HG03045 (cell line): ENCODE measurements around the gene GALNT6.

ENCODE experiments used
- ATAC-seq: cut with Tn5 transposase; IDR thresholded peaks from one replicate; pipeline ENCODE4 v1.9.1; 2021; ENCODE audit warnings: mild to moderate bottlenecking, moderate library complexity; ENCODE audit not compliant: unreplicated experiment

Gene GALNT6

GRCh38 chr12:51382173-51382572 lies 9.0 kb downstream of the GALNT6 start:
- ATAC-seq: no peak

GRCh38 chr12:51381226-51382079 lies 9.8 kb downstream of the GALNT6 start:
- ATAC-seq: no peak

GRCh38 chr12:51379571-51379970 lies 11.6 kb downstream of the GALNT6 start:
- no peak for ATAC-seq

- ATAC-seq: no peak
These were observed 12.5 kb downstream of the GALNT6 start for GRCh38 chr12:51378749-51379148.

GRCh38 chr12:51377099-51377984 lies 13.9 kb downstream of the GALNT6 start:
- ATAC-seq: no peak

GRCh38 chr12:51374856-51375255 lies 16.4 kb downstream of the GALNT6 start:
- ATAC-seq: no peak

GRCh38 chr12:51374361-51374760 lies 16.8 kb downstream of the GALNT6 start:
- ATAC-seq: no peak

GRCh38 chr12:51373187-51373586 lies 18.0 kb downstream of the GALNT6 start:
- ATAC-seq: no peak

GRCh38 chr12:51372021-51372420 lies 19.2 kb downstream of the GALNT6 start:
- ATAC-seq: no peak

- ATAC-seq: no peak
These were observed 19.8 kb downstream of the GALNT6 start for GRCh38 chr12:51371295-51371953.

- ATAC-seq: no peak
These were observed 20.5 kb downstream of the GALNT6 start for GRCh38 chr12:51370667-51371066.

GRCh38 chr12:51369581-51369980 lies 21.6 kb downstream of the GALNT6 start:
- no peak for ATAC-seq

- ATAC-seq: peak; percentile 97
These were observed 22.3 kb downstream of the GALNT6 start for GRCh38 chr12:51368640-51369517.

GRCh38 chr12:51365276-51365675 lies 25.9 kb downstream of the GALNT6 start:
- no peak for ATAC-seq

- ATAC-seq: no peak
These were observed 27.2 kb downstream of the GALNT6 start for GRCh38 chr12:51364001-51364400.

GRCh38 chr12:51362747-51363342 lies 28.4 kb downstream of the GALNT6 start:
- ATAC-seq: no peak

GRCh38 chr12:51362307-51362706 lies 28.9 kb downstream of the GALNT6 start:
- no peak for ATAC-seq

- no peak for ATAC-seq
These were observed 29.8 kb downstream of the GALNT6 start for GRCh38 chr12:51361161-51362016.

- ATAC-seq: no peak
These were observed 30.9 kb downstream of the GALNT6 start for GRCh38 chr12:51360315-51360714.
